CD8-positive, alpha-beta T cell (primary cell): ENCODE measurements around the gene KMT5C. TPM values are rescaled to one million over a fixed set of nuclear protein-coding genes. Genes with fewer than 3 reads are reported as not detected.

Experiments used
- total RNA-seq, 46 experiments: library from RNA in 2 of 46; stranded (reverse) in 2 of 46; gene quantifications; one replicate each; pipeline ENCODE4 v1.2.3 and lab custom pipeline; 2021 to 2026

The KMT5C gene
- total RNA-seq, 2 experiments from 2014 or later, result 82.0 to 84.4 TPM

Other genes with a start within 250 kb of the KMT5C start
- gene PPP1R12C, start 222.2 kb upstream of the KMT5C start, total RNA-seq, result 10 to 100 TPM; 93.8 to 97.6 TPM
- gene TNNT1, start 190.7 kb upstream of the KMT5C start, total RNA-seq, result not detected
- gene TNNI3, start 182.1 kb upstream of the KMT5C start, total RNA-seq, result not detected
- gene DNAAF3, start 173.3 kb upstream of the KMT5C start, total RNA-seq, result not detected
- gene SYT5, start 159.6 kb upstream of the KMT5C start, total RNA-seq, result 1 to 10 TPM; 1.3 to 2.2 TPM
- gene PTPRH, start 130.4 kb upstream of the KMT5C start, total RNA-seq, result not detected
- gene TMEM86B, start 111.1 kb upstream of the KMT5C start, total RNA-seq, result 1 to 10 TPM; 8.9 to 9.3 TPM
- gene PPP6R1, start 80.9 kb upstream of the KMT5C start, total RNA-seq, result 100 to 1,000 TPM; 163 to 172 TPM
- gene HSPBP1, start 59.8 kb upstream of the KMT5C start, total RNA-seq, result 10 to 100 TPM; 18.8 to 18.9 TPM
- 1 to 10 TPM; 5.2 to 6.0 TPM for gene BRSK1, start 55.9 kb upstream of the KMT5C start, total RNA-seq
- not detected for gene TMEM150B, start 14.5 kb upstream of the KMT5C start, total RNA-seq
- gene COX6B2, start 14.8 kb downstream of the KMT5C start, total RNA-seq, result under 1 TPM; 0.28 to 0.43 TPM
- not detected for gene GARIN5B, start 23.4 kb downstream of the KMT5C start, total RNA-seq
- gene IL11, start 30.6 kb downstream of the KMT5C start, total RNA-seq, result 1 to 10 TPM in 1 of 2 experiments, under 1 TPM in 1; 0.28 to 1.0 TPM
- not detected for gene TMEM190, start 37.0 kb downstream of the KMT5C start, total RNA-seq
- 10 to 100 TPM; 12.9 to 13.4 TPM for gene TMEM238, start 44.4 kb downstream of the KMT5C start, total RNA-seq
- gene RPL28, start 46.1 kb downstream of the KMT5C start, total RNA-seq, result 1,000 to 10,000 TPM; 4,227 to 4,270 TPM
- 10 to 100 TPM; 99.4 TPM for gene UBE2S, start 67.9 kb downstream of the KMT5C start, total RNA-seq
- not detected for gene SHISA7, start 103.4 kb downstream of the KMT5C start, total RNA-seq
- gene ISOC2, start 121.8 kb downstream of the KMT5C start, total RNA-seq, result 1 to 10 TPM; 1.5 to 2.1 TPM
- not detected for gene C19orf85, start 124.9 kb downstream of the KMT5C start, total RNA-seq
- 10 to 100 TPM; 27.0 to 27.8 TPM for gene ZNF628, start 136.7 kb downstream of the KMT5C start, total RNA-seq
- gene NAT14, start 145.3 kb downstream of the KMT5C start, total RNA-seq, result 1 to 10 TPM; 9.9 to 10.0 TPM
- gene SSC5D, start 148.6 kb downstream of the KMT5C start, total RNA-seq, result 1 to 10 TPM in 1 of 2 experiments, under 1 TPM in 1; 0.36 to 1.2 TPM
- gene SBK2, start 197.3 kb downstream of the KMT5C start, total RNA-seq, result not detected
- not detected for gene SBK3, start 205.7 kb downstream of the KMT5C start, total RNA-seq
- gene ZNF579, start 241.0 kb downstream of the KMT5C start, total RNA-seq, result 1 to 10 TPM; 5.7 to 6.1 TPM